ENCODE measurements around the gene MLLT3.
"Not testable (repeated sequence)": the region's sequence is repeated elsewhere in the genome, so short reads cannot be mapped to it uniquely, and the experiment has no call there.

The MLLT3 gene

DNA sequence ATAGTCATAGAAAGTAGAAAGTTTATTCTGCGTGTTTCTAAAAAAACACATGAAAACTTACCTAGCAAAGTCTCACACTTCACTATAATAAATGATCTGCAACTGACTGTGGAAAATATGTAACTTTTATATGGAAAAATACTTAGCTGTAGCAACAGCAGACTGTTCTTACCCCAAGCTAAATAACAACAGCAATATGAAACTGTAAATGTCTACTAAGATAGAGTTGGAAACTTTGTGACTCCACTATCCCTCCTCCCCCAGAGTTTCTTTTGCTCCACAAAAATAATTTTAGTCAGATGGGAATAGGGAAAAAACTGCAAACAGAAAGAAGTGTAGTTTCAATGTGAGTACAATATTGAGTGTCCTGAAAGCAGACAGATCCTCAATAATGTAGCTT is 21.0 kb downstream of the MLLT3 start:
- Histone ChIP-seq H3K4me1 (ENCODE audit: insufficient read depth, low read length) (no peaks in the 10 kb centered on the region), H3K9me3 (ENCODE audit: low read length) (peaks cover 2% of the 10 kb centered on the region), H3K36me3 (ENCODE audit: insufficient read depth, low read length) (no peaks in the 10 kb centered on the region), H2AFZ (ENCODE audit: low read depth, low read length) (no peak overlapping the region), H3K27me3 (ENCODE audit: insufficient read depth, low read length) (no peaks in the 10 kb centered on the region), H3K4me3 (ENCODE audit: low read length) (no peak overlapping the region)

DNA sequence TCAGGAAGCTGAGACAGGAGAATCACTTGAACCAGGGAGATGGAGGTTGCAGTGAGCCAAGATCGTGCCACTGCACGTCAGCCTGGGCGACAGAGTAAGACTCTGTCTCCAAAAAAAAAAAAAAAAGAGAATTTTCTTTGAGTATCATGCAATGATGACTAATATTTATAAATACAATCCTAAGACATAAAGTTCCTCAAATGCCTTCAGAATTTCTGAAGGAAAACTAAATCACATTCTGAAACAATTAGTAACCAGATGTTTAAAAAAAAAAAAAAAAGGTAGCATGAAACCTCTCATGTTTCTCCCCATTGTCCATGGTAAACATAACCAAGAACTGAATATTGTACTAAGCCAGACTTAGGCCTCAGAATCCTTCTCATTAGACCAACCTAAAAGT is 23.1 kb downstream of the MLLT3 start:
- Histone ChIP-seq H3K9me3 (ENCODE audit: low read length) (peaks cover 2% of the 10 kb centered on the region), H3K27me3 (ENCODE audit: insufficient read depth, low read length) (no peaks in the 10 kb centered on the region), H3K4me3 (ENCODE audit: low read length) (no peak overlapping the region), H3K36me3 (ENCODE audit: insufficient read depth, low read length) (no peaks in the 10 kb centered on the region), H3K4me1 (ENCODE audit: insufficient read depth, low read length) (no peaks in the 10 kb centered on the region), H2AFZ (ENCODE audit: low read depth, low read length) (no peak overlapping the region)

DNA sequence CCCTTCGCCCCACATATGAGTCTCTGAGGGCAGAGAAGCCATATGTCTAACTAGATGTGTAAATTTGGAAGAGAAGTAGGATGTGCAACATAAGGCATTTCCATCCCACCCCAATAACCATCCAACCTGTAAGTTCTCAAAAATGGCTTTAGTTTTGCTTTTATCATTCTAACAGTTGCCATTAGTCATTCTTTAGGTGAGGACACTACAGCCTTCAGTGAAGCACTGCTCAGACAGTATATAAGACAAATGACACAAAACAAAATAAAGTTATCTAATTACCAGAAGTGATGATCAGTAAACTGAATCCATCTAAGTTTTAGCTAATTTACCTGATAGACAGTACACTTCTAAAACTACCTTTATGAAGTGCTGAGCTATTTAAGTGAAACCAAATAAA is 23.9 kb downstream of the MLLT3 start:
- Histone ChIP-seq H3K4me1 (ENCODE audit: insufficient read depth, low read length) (peaks cover 2% of the 10 kb centered on the region), H3K36me3 (ENCODE audit: insufficient read depth, low read length) (no peaks in the 10 kb centered on the region), H3K9me3 (ENCODE audit: low read length) (peaks cover 2% of the 10 kb centered on the region), H3K4me3 (ENCODE audit: low read length) (no peak overlapping the region), H2AFZ (ENCODE audit: low read depth, low read length) (no peak overlapping the region), H3K27me3 (ENCODE audit: insufficient read depth, low read length) (no peaks in the 10 kb centered on the region)

DNA sequence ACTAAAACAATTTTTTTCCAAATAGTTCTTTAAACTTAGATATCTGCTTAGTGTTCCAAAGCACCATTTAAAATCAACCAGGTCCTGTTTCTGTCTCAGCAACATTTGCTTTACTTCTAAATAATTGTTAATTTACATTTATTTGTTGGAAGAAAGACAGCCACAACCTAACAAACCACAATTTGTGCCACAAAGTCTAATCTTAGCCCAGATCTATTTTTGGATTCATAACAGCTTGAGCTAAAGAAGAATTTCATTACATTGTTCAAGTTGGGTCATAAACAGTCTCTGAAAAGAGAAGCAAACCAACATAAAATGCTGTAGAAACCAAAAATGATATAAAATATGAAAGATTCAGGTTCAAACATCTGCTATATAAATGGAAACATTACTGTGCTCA is 24.4 kb downstream of the MLLT3 start:
- Histone ChIP-seq H2AFZ (ENCODE audit: low read depth, low read length) (no peak overlapping the region), H3K27me3 (ENCODE audit: insufficient read depth, low read length) (no peaks in the 10 kb centered on the region), H3K9me3 (ENCODE audit: low read length) (peaks cover 2% of the 10 kb centered on the region), H3K4me3 (ENCODE audit: low read length) (no peak overlapping the region), H3K36me3 (ENCODE audit: insufficient read depth, low read length) (no peaks in the 10 kb centered on the region), H3K4me1 (ENCODE audit: insufficient read depth, low read length) (peaks cover 6% of the 10 kb centered on the region)

DNA sequence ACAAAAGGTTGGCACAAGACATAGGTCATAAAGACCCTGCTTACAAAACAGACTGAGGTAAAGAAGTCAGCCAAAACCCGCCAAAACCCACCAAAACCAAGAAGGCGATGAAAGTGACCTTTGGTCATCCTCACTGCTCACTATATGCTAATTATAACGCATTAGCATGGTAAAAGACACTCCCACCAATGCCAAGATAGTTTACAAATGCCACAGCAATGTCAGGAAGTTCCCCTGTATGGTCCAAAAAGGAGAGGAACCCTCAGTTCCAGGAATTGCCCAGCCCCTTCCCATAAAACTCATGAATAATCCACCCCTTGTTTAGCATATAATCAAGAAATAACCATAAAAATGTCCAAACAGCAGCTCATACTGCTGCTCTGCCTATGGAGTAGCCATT is 27.7 kb downstream of the MLLT3 start:
- Histone ChIP-seq H3K27me3 (ENCODE audit: insufficient read depth, low read length) (no peaks in the 10 kb centered on the region), H3K4me1 (ENCODE audit: insufficient read depth, low read length) (peaks cover 6% of the 10 kb centered on the region), H3K36me3 (ENCODE audit: insufficient read depth, low read length) (no peaks in the 10 kb centered on the region), H3K9me3 (ENCODE audit: low read length) (peaks cover 1% of the 10 kb centered on the region), H2AFZ (ENCODE audit: low read depth, low read length) (no peak overlapping the region), H3K4me3 (ENCODE audit: low read length) (no peak overlapping the region)

DNA sequence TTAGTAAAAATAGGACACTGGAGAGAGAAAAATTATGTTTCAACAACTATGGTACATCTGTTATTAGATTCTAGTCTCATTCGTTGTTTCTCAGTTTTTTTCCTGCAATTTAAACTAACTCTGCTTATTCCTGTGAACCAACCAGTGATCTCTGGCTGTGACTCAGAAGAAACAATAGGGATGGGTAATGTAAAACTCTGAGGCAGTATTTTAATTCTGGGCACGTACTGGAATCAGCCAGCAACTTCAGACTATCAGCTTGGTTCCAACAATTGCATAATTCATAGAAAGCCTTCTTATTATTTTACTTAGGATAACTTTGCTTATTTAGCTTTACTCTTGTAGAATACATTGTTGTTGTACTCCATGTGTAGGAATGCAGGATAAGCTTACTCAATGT is 28.8 kb downstream of the MLLT3 start:
- Histone ChIP-seq H3K4me3 (ENCODE audit: low read length) (no peak overlapping the region), H3K27me3 (ENCODE audit: insufficient read depth, low read length) (no peaks in the 10 kb centered on the region), H3K36me3 (ENCODE audit: insufficient read depth, low read length) (no peaks in the 10 kb centered on the region), H3K9me3 (ENCODE audit: low read length) (no peaks in the 10 kb centered on the region), H3K4me1 (ENCODE audit: insufficient read depth, low read length) (peaks cover 6% of the 10 kb centered on the region), H2AFZ (ENCODE audit: low read depth, low read length) (no peak overlapping the region)

DNA sequence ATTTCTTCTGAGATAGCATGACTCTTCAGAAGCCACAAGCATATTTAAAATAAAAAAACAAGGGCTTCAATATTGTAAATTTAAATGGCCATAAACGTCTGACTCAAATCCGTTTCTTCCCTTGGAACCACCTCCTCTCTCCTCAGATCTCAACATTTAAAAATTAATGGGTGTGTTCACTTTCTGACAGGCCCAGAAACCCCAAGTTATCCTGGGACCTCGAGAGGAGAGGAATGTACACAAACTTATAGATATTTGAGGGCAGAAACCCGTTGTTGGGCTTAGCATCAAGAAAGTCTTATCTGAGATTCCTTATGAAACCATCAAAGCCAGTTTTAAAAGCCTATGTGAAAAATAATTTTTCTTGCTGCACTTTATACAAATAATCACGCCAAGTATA is 29.2 kb downstream of the MLLT3 start:
- H3K9me3 ChIP-seq (ENCODE audit: low read length) = no peaks in the 10 kb centered on the region
- H3K36me3 ChIP-seq (ENCODE audit: insufficient read depth, low read length) = no peaks in the 10 kb centered on the region
- peaks cover 6% of the 10 kb centered on the region for H3K4me1 ChIP-seq (ENCODE audit: insufficient read depth, low read length)
- no peaks in the 10 kb centered on the region for H3K27me3 ChIP-seq (ENCODE audit: insufficient read depth, low read length)
- no peak overlapping the region for H2AFZ ChIP-seq (ENCODE audit: low read depth, low read length)
- no peak overlapping the region for H3K4me3 ChIP-seq (ENCODE audit: low read length)

DNA sequence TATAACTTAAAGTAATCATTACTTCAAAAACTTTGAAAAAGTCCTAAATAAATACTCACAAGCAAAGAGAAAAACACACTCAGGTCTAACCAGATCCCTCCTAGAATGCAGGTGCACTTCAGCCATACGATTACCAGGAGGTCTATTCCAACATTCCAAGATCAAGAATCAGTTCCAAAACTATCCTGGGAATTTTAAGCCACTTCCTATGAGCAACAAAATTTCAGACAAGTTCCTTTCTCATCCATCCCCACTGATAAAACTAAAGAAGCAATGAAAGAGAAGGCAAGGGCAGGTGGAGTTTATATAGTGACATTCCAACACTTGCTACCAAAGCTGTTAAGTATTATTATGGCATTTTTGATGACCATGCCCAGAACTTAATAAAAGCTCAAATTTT is 29.6 kb downstream of the MLLT3 start:
- Histone ChIP-seq H3K27me3 (ENCODE audit: insufficient read depth, low read length) (no peaks in the 10 kb centered on the region), H3K4me3 (ENCODE audit: low read length) (no peak overlapping the region), H2AFZ (ENCODE audit: low read depth, low read length) (no peak overlapping the region), H3K4me1 (ENCODE audit: insufficient read depth, low read length) (peaks cover 6% of the 10 kb centered on the region), H3K9me3 (ENCODE audit: low read length) (no peaks in the 10 kb centered on the region), H3K36me3 (ENCODE audit: insufficient read depth, low read length) (no peaks in the 10 kb centered on the region)

DNA sequence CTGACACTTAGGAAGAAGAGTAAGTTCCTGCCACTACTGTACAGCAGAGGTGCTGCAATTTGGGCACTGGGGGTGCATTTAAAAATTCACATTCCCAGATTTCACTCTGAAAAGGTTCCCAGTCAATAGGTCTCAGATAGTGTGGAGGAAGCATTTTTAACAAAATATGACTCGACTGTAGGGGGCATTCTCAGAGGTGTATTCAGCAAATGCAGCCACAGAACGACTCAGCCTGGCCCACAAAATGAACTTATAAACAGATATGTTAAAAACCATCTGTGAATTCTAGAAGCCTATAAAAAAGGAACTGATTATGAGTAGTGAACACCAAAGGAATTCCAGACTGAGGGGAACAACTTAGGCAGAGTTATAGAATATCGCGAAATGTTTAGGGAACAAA is 31.1 kb downstream of the MLLT3 start:
- Histone ChIP-seq H2AFZ (ENCODE audit: low read depth, low read length) (no peak overlapping the region), H3K9me3 (ENCODE audit: low read length) (no peaks in the 10 kb centered on the region), H3K4me1 (ENCODE audit: insufficient read depth, low read length) (peaks cover 6% of the 10 kb centered on the region), H3K36me3 (ENCODE audit: insufficient read depth, low read length) (no peaks in the 10 kb centered on the region), H3K4me3 (ENCODE audit: low read length) (no peak overlapping the region), H3K27me3 (ENCODE audit: insufficient read depth, low read length) (no peaks in the 10 kb centered on the region)

DNA sequence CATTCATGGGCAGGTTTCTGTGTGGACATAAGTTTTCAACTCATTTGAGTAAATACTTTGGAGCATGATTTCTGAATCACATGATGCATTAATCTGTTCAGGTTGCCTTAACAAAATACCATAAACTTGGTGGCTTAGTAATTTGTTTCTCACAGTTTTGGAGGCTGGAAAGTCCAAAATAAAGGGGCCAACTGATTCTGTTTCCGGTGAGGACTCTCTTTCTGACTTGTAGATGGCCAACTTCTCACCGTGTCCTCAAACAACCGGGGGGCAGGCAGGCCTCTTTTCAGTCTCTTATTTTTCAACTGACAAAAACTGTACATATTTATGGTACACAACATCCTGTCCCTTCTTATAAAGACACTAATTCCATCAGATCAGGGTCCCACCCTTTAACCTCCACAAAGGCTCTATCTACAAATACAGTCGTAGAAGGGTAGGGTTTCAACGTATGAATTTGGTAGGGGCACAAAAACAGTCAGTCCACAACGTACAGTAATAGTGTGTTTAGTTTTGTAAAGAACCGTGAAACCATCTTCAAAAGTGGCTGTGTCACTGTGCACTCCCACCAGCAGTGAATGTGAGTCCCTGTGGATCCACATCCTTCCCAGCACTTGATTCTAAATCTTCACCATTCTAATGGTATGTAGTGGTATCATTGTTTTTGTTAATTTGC is 37.2 kb downstream of the MLLT3 start:
- H3K27me3 ChIP-seq (ENCODE audit: insufficient read depth, low read length) = no peaks in the 10 kb centered on the region
- no peaks in the 10 kb centered on the region for H3K4me1 ChIP-seq (ENCODE audit: insufficient read depth, low read length)
- peaks cover 6% of the 10 kb centered on the region for H3K9me3 ChIP-seq (ENCODE audit: low read length)
- no peak overlapping the region for H3K4me3 ChIP-seq (ENCODE audit: low read length)
- H3K36me3 ChIP-seq (ENCODE audit: insufficient read depth, low read length) = no peaks in the 10 kb centered on the region
- H2AFZ ChIP-seq (ENCODE audit: low read depth, low read length) = no peak overlapping the region

DNA sequence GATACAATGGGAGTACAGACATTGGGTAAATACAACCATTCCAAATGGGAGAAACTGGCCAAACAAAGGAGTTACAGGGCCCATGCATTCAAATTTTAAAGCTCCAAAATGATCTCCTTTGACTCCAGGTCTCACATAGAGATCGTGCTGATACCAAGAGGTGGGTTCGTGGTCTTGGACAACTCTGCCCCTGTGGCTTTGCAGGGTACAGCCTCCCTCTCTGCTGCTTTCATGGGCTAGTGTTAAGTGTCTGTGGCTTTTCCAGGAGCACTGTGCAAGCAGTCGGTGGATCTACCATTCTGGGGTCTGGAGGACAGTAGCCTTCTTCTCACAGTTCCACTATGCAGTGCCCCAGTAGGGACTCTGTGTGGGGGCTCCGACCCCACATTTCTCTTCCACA is 39.2 kb downstream of the MLLT3 start:
- not testable (repeated sequence) for H3K9me3 ChIP-seq (ENCODE audit: low read length); H3K36me3 ChIP-seq (ENCODE audit: insufficient read depth, low read length); H3K4me3 ChIP-seq (ENCODE audit: low read length); H2AFZ ChIP-seq (ENCODE audit: low read depth, low read length); H3K27me3 ChIP-seq (ENCODE audit: insufficient read depth, low read length); H3K4me1 ChIP-seq (ENCODE audit: insufficient read depth, low read length)

DNA sequence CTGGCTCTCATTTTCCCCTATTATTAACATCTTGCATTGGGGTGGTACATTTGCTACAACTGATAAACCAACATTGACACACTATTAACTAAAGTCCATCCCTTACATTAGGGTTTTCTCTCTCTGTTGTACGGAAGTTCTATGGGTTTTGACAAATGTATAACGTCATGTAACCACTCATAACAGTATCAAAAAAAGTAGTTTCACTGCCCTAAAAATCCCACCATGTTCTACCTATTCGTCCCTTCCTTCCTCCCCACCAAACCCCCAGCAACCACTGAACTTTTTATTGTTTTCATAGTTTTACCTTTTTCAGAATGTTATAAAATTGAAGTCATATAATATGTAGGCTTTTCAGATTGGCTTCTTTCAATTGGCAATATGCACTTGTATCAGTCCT is 40.1 kb downstream of the MLLT3 start:
- Histone ChIP-seq H3K27me3 (ENCODE audit: insufficient read depth, low read length) (no peaks in the 10 kb centered on the region), H3K4me1 (ENCODE audit: insufficient read depth, low read length) (no peaks in the 10 kb centered on the region), H2AFZ (ENCODE audit: low read depth, low read length) (no peak overlapping the region), H3K36me3 (ENCODE audit: insufficient read depth, low read length) (no peaks in the 10 kb centered on the region), H3K4me3 (ENCODE audit: low read length) (no peak overlapping the region), H3K9me3 (ENCODE audit: low read length) (peaks cover 6% of the 10 kb centered on the region)

DNA sequence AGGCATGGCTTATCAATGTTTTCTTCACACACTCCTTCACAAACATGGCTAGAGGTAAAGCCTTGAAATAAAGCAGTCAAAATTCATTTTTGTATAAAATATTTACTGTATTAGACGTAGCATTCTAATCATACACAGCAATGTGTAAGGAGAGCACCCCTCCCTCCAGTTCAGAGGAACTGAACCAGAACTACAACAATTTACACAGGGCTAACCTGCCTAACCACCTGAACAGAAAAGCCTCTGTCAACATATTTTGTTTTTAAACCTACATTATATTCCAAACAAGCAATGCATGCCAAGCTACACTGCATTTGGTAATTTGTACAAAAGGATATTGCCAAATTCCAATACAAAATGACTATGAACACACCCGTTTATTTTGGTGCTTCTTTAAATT is 41.6 kb downstream of the MLLT3 start:
- Histone ChIP-seq H3K4me1 (ENCODE audit: insufficient read depth, low read length) (no peaks in the 10 kb centered on the region), H3K4me3 (ENCODE audit: low read length) (no peak overlapping the region), H3K27me3 (ENCODE audit: insufficient read depth, low read length) (no peaks in the 10 kb centered on the region), H2AFZ (ENCODE audit: low read depth, low read length) (no peak overlapping the region), H3K9me3 (ENCODE audit: low read length) (peaks cover 10% of the 10 kb centered on the region), H3K36me3 (ENCODE audit: insufficient read depth, low read length) (no peaks in the 10 kb centered on the region)

DNA sequence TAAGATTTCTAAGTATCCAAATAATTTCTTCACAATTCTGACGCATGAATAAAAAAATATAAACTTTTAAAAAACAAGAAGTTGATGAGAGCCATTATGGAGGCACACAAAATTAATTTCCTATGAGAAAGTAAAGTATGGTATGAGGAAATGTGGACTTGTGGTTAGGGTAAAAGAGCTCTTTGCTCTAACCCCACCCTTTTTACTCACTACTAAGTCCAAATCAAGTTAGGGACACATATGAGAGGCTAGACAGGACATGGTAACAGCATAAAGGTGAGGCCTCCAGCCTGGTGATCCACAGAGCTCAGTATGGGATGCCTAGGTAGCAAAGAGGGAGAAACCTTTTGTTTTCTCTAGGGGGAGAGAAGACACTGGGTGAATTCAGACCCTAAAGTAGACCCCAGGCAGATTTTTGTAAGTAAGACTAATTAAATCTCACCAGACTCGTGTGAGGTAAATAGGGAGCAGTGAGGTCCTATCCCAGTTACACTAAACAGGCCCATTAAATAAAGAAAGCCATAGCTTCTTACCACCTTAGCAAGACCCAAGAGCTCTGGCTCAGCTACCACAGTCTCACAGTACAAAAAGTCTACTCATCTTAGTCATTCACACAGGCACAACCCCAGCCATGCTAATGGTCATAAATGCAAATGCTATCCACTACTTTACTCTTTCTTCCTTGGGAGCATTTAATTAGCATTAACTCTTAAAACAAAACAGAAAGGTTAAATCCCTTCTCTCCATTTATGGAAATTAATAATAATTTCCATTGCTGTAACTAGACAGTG is 42.6 kb downstream of the MLLT3 start:
- Histone ChIP-seq H3K4me1 (ENCODE audit: insufficient read depth, low read length) (no peaks in the 10 kb centered on the region), H3K9me3 (ENCODE audit: low read length) (peaks cover 5% of the 10 kb centered on the region), H3K27me3 (ENCODE audit: insufficient read depth, low read length) (no peaks in the 10 kb centered on the region), H2AFZ (ENCODE audit: low read depth, low read length) (no peak overlapping the region), H3K4me3 (ENCODE audit: low read length) (no peak overlapping the region), H3K36me3 (ENCODE audit: insufficient read depth, low read length) (no peaks in the 10 kb centered on the region)
